IMR-90 (cell line): ENCODE data around the gene CPLX4. TPM values are rescaled to one million over a fixed set of nuclear protein-coding genes. Genes with fewer than 3 reads are reported as not detected.

Source experiments
- ATAC-seq: fragments of 200-7000 bp; cut with Tn5 transposase; 2 replicates; pipeline ENCODE4 v1.9.1; 2020; ENCODE audit warnings: low read depth, mild to moderate bottlenecking, moderate library complexity
- BruUV-seq: library from RNA; stranded (reverse); fragments of 400-500 nt; replicated peaks from 2 replicates; lab custom pipeline; 2021; lab: Mats Ljungman, UMichigan
- CTCF ChIA-PET: fragments of 300-600 bp; formaldehyde crosslinking; extraction: SDS; loops from one replicate; lab custom pipeline; 2021; ENCODE audit warnings: antibody characterized with exemption; lab: Yijun Ruan, JAX
- POLR2A ChIA-PET: fragments of 300-600 bp; sonication (Branson Sonifier 250); formaldehyde crosslinking; loops from one replicate; lab custom pipeline; 2022; ENCODE audit warnings: antibody characterized with exemption; ENCODE audit not compliant: unreplicated experiment; lab: Charles Lee
- DNase-seq: peaks from one replicate; pipeline ENCODE4 v3.0.0; 2013
- H2AFZ ChIP-seq: replicated peaks from 2 replicates; pipeline ENCODE3; 2013; ENCODE audit warnings: low read length, mild to moderate bottlenecking; ENCODE audit not compliant: poor library complexity
- H2AK5ac ChIP-seq: 2 replicates; pipeline ENCODE4 v1.6.1; 2013; ENCODE audit warnings: low read depth, low read length, inconsistent platforms
- H2AK9ac ChIP-seq: replicated peaks from 2 replicates; pipeline ENCODE3; 2013; ENCODE audit warnings: mild to moderate bottlenecking, low read depth, low read length, moderate library complexity; ENCODE audit not compliant: poor library complexity
- H2BK120ac ChIP-seq: 2 replicates; pipeline ENCODE4 v1.6.1; 2013; ENCODE audit warnings: low read depth, low read length, inconsistent platforms
- H2BK15ac ChIP-seq: 3 replicates; pipeline ENCODE4 v1.6.1; 2013; ENCODE audit warnings: low read depth, low read length, inconsistent platforms
- H2BK20ac ChIP-seq: 2 replicates; pipeline ENCODE4 v1.6.1; 2013; ENCODE audit warnings: low read depth, mild to moderate bottlenecking, inconsistent platforms, low read length, moderate library complexity
- H2BK5ac ChIP-seq: 2 replicates; pipeline ENCODE4 v1.6.1; 2013; ENCODE audit warnings: mild to moderate bottlenecking, low read depth, low read length, inconsistent platforms; ENCODE audit not compliant: poor library complexity, severe bottlenecking
- H3K14ac ChIP-seq: replicated peaks from 2 replicates; pipeline ENCODE4 v1.6.1; 2013; ENCODE audit warnings: low read depth, low read length, inconsistent platforms
- H3K18ac ChIP-seq: 2 replicates; pipeline ENCODE4 v1.6.1; 2013; ENCODE audit warnings: low read depth, low read length, control low read depth
- H3K23ac ChIP-seq: 2 replicates; pipeline ENCODE4 v1.6.1; 2013; ENCODE audit warnings: low read depth, low read length, inconsistent platforms
- H3K27ac ChIP-seq: 2 replicates; pipeline ENCODE4 v1.5.1; 2013; ENCODE audit warnings: mild to moderate bottlenecking, control low read depth, low read length; ENCODE audit not compliant: insufficient read depth
- H3K27me3 ChIP-seq: 2 replicates; pipeline ENCODE4 v1.6.1; 2013; ENCODE audit warnings: low read length; ENCODE audit not compliant: control insufficient read depth, insufficient read depth
- H3K36me3 ChIP-seq: 2 replicates; pipeline ENCODE4 v1.6.1; 2013; ENCODE audit warnings: low read length, mixed read lengths; ENCODE audit not compliant: control insufficient read depth, insufficient read depth
- H3K4ac ChIP-seq: 2 replicates; pipeline ENCODE4 v1.6.1; 2013; ENCODE audit warnings: low read depth, low read length, inconsistent platforms
- H3K4me1 ChIP-seq: 2 replicates; pipeline ENCODE4 v1.6.1; 2013; ENCODE audit warnings: low read length, mixed read lengths; ENCODE audit not compliant: control insufficient read depth, insufficient read depth
- H3K4me2 ChIP-seq: 2 replicates; pipeline ENCODE4 v1.6.1; 2013; ENCODE audit warnings: low read depth, mild to moderate bottlenecking, control low read depth, low read length, moderate library complexity
- H3K4me3 ChIP-seq: 2 replicates; pipeline ENCODE4 v1.5.1; 2013; ENCODE audit warnings: low read depth, mild to moderate bottlenecking, control low read depth, low read length, moderate library complexity; ENCODE audit not compliant: insufficient read depth
- H3K56ac ChIP-seq: 2 replicates; pipeline ENCODE4 v1.6.1; 2013; ENCODE audit warnings: low read length, inconsistent platforms; ENCODE audit not compliant: insufficient read depth; ENCODE audit errors: extremely low read depth
- H3K79me1 ChIP-seq, 2 experiments: 2 replicates each; pipeline ENCODE4 v1.6.1; 2013; ENCODE audit warnings: low read length in 2 of 2, inconsistent platforms in 1 of 2, low read depth in 1 of 2
- H3K9ac ChIP-seq: 2 replicates; pipeline ENCODE4 v1.6.1; 2013; ENCODE audit warnings: low read depth, low read length, control low read depth
- H3K9me1 ChIP-seq: 2 replicates; pipeline ENCODE4 v1.6.1; 2013; ENCODE audit warnings: low read length, inconsistent platforms; ENCODE audit not compliant: insufficient read depth
- H3K9me3 ChIP-seq: 2 replicates; pipeline ENCODE4 v1.6.1; 2013; ENCODE audit warnings: low read length; ENCODE audit not compliant: control insufficient read depth, insufficient read depth
- H4K20me1 ChIP-seq: 2 replicates; pipeline ENCODE4 v1.6.1; 2013; ENCODE audit warnings: low read length, inconsistent platforms; ENCODE audit not compliant: insufficient read depth
- H4K5ac ChIP-seq: 2 replicates; pipeline ENCODE4 v1.6.1; 2013; ENCODE audit warnings: mild to moderate bottlenecking, low read depth, low read length, control low read depth
- H4K8ac ChIP-seq, 2 experiments: 2 replicates each; pipeline ENCODE4 v1.6.1; 2013; ENCODE audit warnings: low read depth in 2 of 2, low read length in 2 of 2, control low read depth in 1 of 2, inconsistent platforms in 1 of 2
- H4K91ac ChIP-seq: 2 replicates; pipeline ENCODE4 v1.6.1; 2013; ENCODE audit warnings: low read depth, low read length, inconsistent platforms; ENCODE audit not compliant: insufficient read depth
- CHD1 ChIP-seq: IDR thresholded peaks from 2 replicates; pipeline ENCODE4 v1.6.1; 2012; ENCODE audit warnings: low read depth, low read length, improper control_type of control experiment
- ELK1 ChIP-seq: fragments of 150-350 bp; IDR thresholded peaks from 2 replicates; pipeline ENCODE4 v1.6.1; 2016; ENCODE audit warnings: low read depth, mild to moderate bottlenecking, low read length, moderate library complexity, borderline replicate concordance
- MXI1 ChIP-seq: IDR thresholded peaks from 2 replicates; pipeline ENCODE4 v1.6.1; 2012; ENCODE audit warnings: low read depth, mild to moderate bottlenecking, low read length, moderate library complexity, borderline replicate concordance
- NFE2L2 ChIP-seq: fragments of 150-350 bp; IDR thresholded peaks from 2 replicates; pipeline ENCODE4 v1.6.1; 2016; ENCODE audit warnings: low read depth, mild to moderate bottlenecking, low read length
- RAD21 ChIP-seq: IDR thresholded peaks from 2 replicates; pipeline ENCODE4 v1.6.1; 2012; ENCODE audit warnings: low read length, improper control_type of control experiment
- RCOR1 ChIP-seq: IDR thresholded peaks from 2 replicates; pipeline ENCODE4 v1.6.1; 2012; ENCODE audit warnings: mild to moderate bottlenecking, low read length, improper control_type of control experiment; ENCODE audit not compliant: insufficient replicate concordance
- RFX5 ChIP-seq: IDR thresholded peaks from 2 replicates; pipeline ENCODE4 v1.8.0; 2012; ENCODE audit warnings: low read depth, mild to moderate bottlenecking, low read length, moderate library complexity
- WGBS, 2 experiments: methylation state at CpG; one replicate each; pipeline versions ENCODE4 v1.1.5 to v1.1.7; 2013; ENCODE audit warnings: missing lambda C conversion rate in 2 of 2; ENCODE audit not compliant: insufficient read length in 1 of 2; ENCODE audit errors: extremely low coverage in 2 of 2; 5-methylcytosine and 5-hydroxymethylcytosine counted together
- dilution Hi-C: fragments of 300-500 bp; cut with HindIII; formaldehyde crosslinking; loops from one replicate; pipeline ENCODE4 v1.14.3; 2018; ENCODE audit warnings: low sequenced_read_pairs; ENCODE audit not compliant: unreplicated experiment
- in situ Hi-C: fragments of 300-500 bp; cut with MboI; formaldehyde crosslinking; loops from 3 replicates; pipeline ENCODE4 v1.14.3; 2019; ENCODE audit warnings: low sequenced_read_pairs, inconsistent platforms, mixed read lengths
- intact Hi-C: fragments of 100-400 bp; cut with micrococcal nuclease; formaldehyde crosslinking; loops from 2 replicates; pipeline ENCODE4 v1.10.0; 2022
- polyA plus RNA-seq, 3 experiments: library from polyadenylated mRNA; depleted of rRNA; stranded (reverse); fragments of >200 nt; gene quantifications; 2 replicates each; pipeline ENCODE4 v1.2.3, GENCODE V29; 2012; ENCODE audit warnings: low replicate concordance in 1 of 3
- total RNA-seq: library from RNA; depleted of rRNA; stranded (reverse); fragments of >200 nt; gene quantifications from 2 replicates; pipeline ENCODE4 v1.2.3, GENCODE V29; 2012
- TF ChIP-seq, protein P1 (sequence below): fragments of 150-350 bp; IDR thresholded peaks from 2 replicates; pipeline ENCODE4 v1.6.1; 2017; ENCODE audit warnings: mild to moderate bottlenecking, antibody characterized with exemption, low read length, low read depth
- TF ChIP-seq, protein P2 (sequence below): conservative IDR thresholded peaks from 2 replicates; pipeline ENCODE4 v1.5.1; 2012; ENCODE audit warnings: mild to moderate bottlenecking, low read depth, low read length, improper control_type of control experiment

CPLX4 gene
- total and polyA plus RNA-seq, 2 of the 4 experiments (the other 2 are of a cell fraction) = not detected

- no peak overlapping the region for H3K4me2 ChIP-seq
- peaks cover 2% of the 10 kb centered on the region; the same call in 1 of the 2 replicates for H3K9me3 ChIP-seq
- no peak overlapping the region for H4K91ac ChIP-seq
- no peak overlapping the region for H3K18ac ChIP-seq
- H3K9me1 ChIP-seq = no peaks in the 10 kb centered on the region
- no peak overlapping the region for H2AFZ ChIP-seq
- H3K56ac ChIP-seq = no peak overlapping the region
- WGBS, 2 experiments = no CpG with 5 or more reads among the region's 1 CpG
- no peaks in the 10 kb centered on the region for H3K4me1 ChIP-seq
- in situ Hi-C loops (no loop called here), dilution Hi-C loops (no loop called here), intact Hi-C loops (no loop called here)
- DNase-seq (no peak), ATAC-seq (peak; percentile 32; the same call in 1 of the 2 replicates)
- no peak overlapping the region for H2BK5ac ChIP-seq
- no peak overlapping the region for H3K23ac ChIP-seq
- H3K27me3 ChIP-seq = no peaks in the 10 kb centered on the region
- POLR2A ChIA-PET = no interaction called here
- H4K8ac ChIP-seq = no peak overlapping the region
- H3K14ac ChIP-seq = no peak overlapping the region
- no TSS peak for BruUV-seq
- no peak overlapping the region for H3K4me3 ChIP-seq
- TF ChIP-seq RAD21 (no peak), RFX5 (no peak), ELK1 (no peak), CHD1 (no peak), NFE2L2 (no peak), RCOR1 (no peak), MXI1 (no peak)
- TF ChIP-seq, protein P1, sequence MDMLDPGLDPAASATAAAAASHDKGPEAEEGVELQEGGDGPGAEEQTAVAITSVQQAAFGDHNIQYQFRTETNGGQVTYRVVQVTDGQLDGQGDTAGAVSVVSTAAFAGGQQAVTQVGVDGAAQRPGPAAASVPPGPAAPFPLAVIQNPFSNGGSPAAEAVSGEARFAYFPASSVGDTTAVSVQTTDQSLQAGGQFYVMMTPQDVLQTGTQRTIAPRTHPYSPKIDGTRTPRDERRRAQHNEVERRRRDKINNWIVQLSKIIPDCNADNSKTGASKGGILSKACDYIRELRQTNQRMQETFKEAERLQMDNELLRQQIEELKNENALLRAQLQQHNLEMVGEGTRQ = no peak
- TF ChIP-seq, protein P2, sequence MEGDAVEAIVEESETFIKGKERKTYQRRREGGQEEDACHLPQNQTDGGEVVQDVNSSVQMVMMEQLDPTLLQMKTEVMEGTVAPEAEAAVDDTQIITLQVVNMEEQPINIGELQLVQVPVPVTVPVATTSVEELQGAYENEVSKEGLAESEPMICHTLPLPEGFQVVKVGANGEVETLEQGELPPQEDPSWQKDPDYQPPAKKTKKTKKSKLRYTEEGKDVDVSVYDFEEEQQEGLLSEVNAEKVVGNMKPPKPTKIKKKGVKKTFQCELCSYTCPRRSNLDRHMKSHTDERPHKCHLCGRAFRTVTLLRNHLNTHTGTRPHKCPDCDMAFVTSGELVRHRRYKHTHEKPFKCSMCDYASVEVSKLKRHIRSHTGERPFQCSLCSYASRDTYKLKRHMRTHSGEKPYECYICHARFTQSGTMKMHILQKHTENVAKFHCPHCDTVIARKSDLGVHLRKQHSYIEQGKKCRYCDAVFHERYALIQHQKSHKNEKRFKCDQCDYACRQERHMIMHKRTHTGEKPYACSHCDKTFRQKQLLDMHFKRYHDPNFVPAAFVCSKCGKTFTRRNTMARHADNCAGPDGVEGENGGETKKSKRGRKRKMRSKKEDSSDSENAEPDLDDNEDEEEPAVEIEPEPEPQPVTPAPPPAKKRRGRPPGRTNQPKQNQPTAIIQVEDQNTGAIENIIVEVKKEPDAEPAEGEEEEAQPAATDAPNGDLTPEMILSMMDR = no peak
- H2BK15ac ChIP-seq = no peak overlapping the region
- no peak overlapping the region for H2AK9ac ChIP-seq
- peaks cover 20 to 35% of the 10 kb centered on the region in 2 experiments for H3K79me1 ChIP-seq
- H4K20me1 ChIP-seq = peaks cover 17% of the 10 kb centered on the region; the same call in 1 of the 2 replicates
- peaks cover 23% of the 10 kb centered on the region for H3K36me3 ChIP-seq
- no peak overlapping the region for H3K27ac ChIP-seq
- H2BK20ac ChIP-seq = no peak overlapping the region
- H2BK120ac ChIP-seq = no peak overlapping the region
- CTCF ChIA-PET = no interaction called here
- no peak overlapping the region for H4K5ac ChIP-seq
- H2AK5ac ChIP-seq = no peak overlapping the region
- no peak overlapping the region for H3K9ac ChIP-seq
- no peak overlapping the region for H3K4ac ChIP-seq
Observed at GRCh38 chr18:59344996-59345395, 26.5 kb upstream of the CPLX4 start.
